IMR-90 (cell line): ENCODE data around the gene KCNG4. TPM values are rescaled to one million over a fixed set of nuclear protein-coding genes. Genes with fewer than 3 reads are reported as not detected.

Experiments
- ATAC-seq: fragments of 200-7000 bp; cut with Tn5 transposase; 2 replicates; pipeline ENCODE4 v1.9.1; 2020; ENCODE audit warnings: low read depth, mild to moderate bottlenecking, moderate library complexity
- BruUV-seq: library from RNA; stranded (reverse); fragments of 400-500 nt; replicated peaks from 2 replicates; lab custom pipeline; 2021; lab: Mats Ljungman, UMichigan
- CTCF ChIA-PET: fragments of 300-600 bp; formaldehyde crosslinking; extraction: SDS; loops from one replicate; lab custom pipeline; 2021; ENCODE audit warnings: antibody characterized with exemption; lab: Yijun Ruan, JAX
- POLR2A ChIA-PET: fragments of 300-600 bp; sonication (Branson Sonifier 250); formaldehyde crosslinking; loops from one replicate; lab custom pipeline; 2022; ENCODE audit warnings: antibody characterized with exemption; ENCODE audit not compliant: unreplicated experiment; lab: Charles Lee
- DNase-seq: peaks from one replicate; pipeline ENCODE4 v3.0.0; 2013
- H2AFZ ChIP-seq: replicated peaks from 2 replicates; pipeline ENCODE3; 2013; ENCODE audit warnings: low read length, mild to moderate bottlenecking; ENCODE audit not compliant: poor library complexity
- H2AK5ac ChIP-seq: 2 replicates; pipeline ENCODE4 v1.6.1; 2013; ENCODE audit warnings: low read depth, low read length, inconsistent platforms
- H2AK9ac ChIP-seq: replicated peaks from 2 replicates; pipeline ENCODE3; 2013; ENCODE audit warnings: mild to moderate bottlenecking, low read depth, low read length, moderate library complexity; ENCODE audit not compliant: poor library complexity
- H2BK120ac ChIP-seq: 2 replicates; pipeline ENCODE4 v1.6.1; 2013; ENCODE audit warnings: low read depth, low read length, inconsistent platforms
- H2BK15ac ChIP-seq: 3 replicates; pipeline ENCODE4 v1.6.1; 2013; ENCODE audit warnings: low read depth, low read length, inconsistent platforms
- H2BK20ac ChIP-seq: 2 replicates; pipeline ENCODE4 v1.6.1; 2013; ENCODE audit warnings: low read depth, mild to moderate bottlenecking, inconsistent platforms, low read length, moderate library complexity
- H2BK5ac ChIP-seq: 2 replicates; pipeline ENCODE4 v1.6.1; 2013; ENCODE audit warnings: mild to moderate bottlenecking, low read depth, low read length, inconsistent platforms; ENCODE audit not compliant: poor library complexity, severe bottlenecking
- H3K14ac ChIP-seq: replicated peaks from 2 replicates; pipeline ENCODE4 v1.6.1; 2013; ENCODE audit warnings: low read depth, low read length, inconsistent platforms
- H3K18ac ChIP-seq: 2 replicates; pipeline ENCODE4 v1.6.1; 2013; ENCODE audit warnings: low read depth, low read length, control low read depth
- H3K23ac ChIP-seq: 2 replicates; pipeline ENCODE4 v1.6.1; 2013; ENCODE audit warnings: low read depth, low read length, inconsistent platforms
- H3K27ac ChIP-seq: 2 replicates; pipeline ENCODE4 v1.5.1; 2013; ENCODE audit warnings: mild to moderate bottlenecking, control low read depth, low read length; ENCODE audit not compliant: insufficient read depth
- H3K27me3 ChIP-seq: 2 replicates; pipeline ENCODE4 v1.6.1; 2013; ENCODE audit warnings: low read length; ENCODE audit not compliant: control insufficient read depth, insufficient read depth
- H3K36me3 ChIP-seq: 2 replicates; pipeline ENCODE4 v1.6.1; 2013; ENCODE audit warnings: low read length, mixed read lengths; ENCODE audit not compliant: control insufficient read depth, insufficient read depth
- H3K4ac ChIP-seq: 2 replicates; pipeline ENCODE4 v1.6.1; 2013; ENCODE audit warnings: low read depth, low read length, inconsistent platforms
- H3K4me1 ChIP-seq: 2 replicates; pipeline ENCODE4 v1.6.1; 2013; ENCODE audit warnings: low read length, mixed read lengths; ENCODE audit not compliant: control insufficient read depth, insufficient read depth
- H3K4me2 ChIP-seq: 2 replicates; pipeline ENCODE4 v1.6.1; 2013; ENCODE audit warnings: low read depth, mild to moderate bottlenecking, control low read depth, low read length, moderate library complexity
- H3K4me3 ChIP-seq: 2 replicates; pipeline ENCODE4 v1.5.1; 2013; ENCODE audit warnings: low read depth, mild to moderate bottlenecking, control low read depth, low read length, moderate library complexity; ENCODE audit not compliant: insufficient read depth
- H3K56ac ChIP-seq: 2 replicates; pipeline ENCODE4 v1.6.1; 2013; ENCODE audit warnings: low read length, inconsistent platforms; ENCODE audit not compliant: insufficient read depth; ENCODE audit errors: extremely low read depth
- H3K79me1 ChIP-seq, 2 experiments: 2 replicates each; pipeline ENCODE4 v1.6.1; 2013; ENCODE audit warnings: low read length in 2 of 2, inconsistent platforms in 1 of 2, low read depth in 1 of 2
- H3K9ac ChIP-seq: 2 replicates; pipeline ENCODE4 v1.6.1; 2013; ENCODE audit warnings: low read depth, low read length, control low read depth
- H3K9me1 ChIP-seq: 2 replicates; pipeline ENCODE4 v1.6.1; 2013; ENCODE audit warnings: low read length, inconsistent platforms; ENCODE audit not compliant: insufficient read depth
- H3K9me3 ChIP-seq: 2 replicates; pipeline ENCODE4 v1.6.1; 2013; ENCODE audit warnings: low read length; ENCODE audit not compliant: control insufficient read depth, insufficient read depth
- H4K20me1 ChIP-seq: 2 replicates; pipeline ENCODE4 v1.6.1; 2013; ENCODE audit warnings: low read length, inconsistent platforms; ENCODE audit not compliant: insufficient read depth
- H4K5ac ChIP-seq: 2 replicates; pipeline ENCODE4 v1.6.1; 2013; ENCODE audit warnings: mild to moderate bottlenecking, low read depth, low read length, control low read depth
- H4K8ac ChIP-seq, 2 experiments: 2 replicates each; pipeline ENCODE4 v1.6.1; 2013; ENCODE audit warnings: low read depth in 2 of 2, low read length in 2 of 2, control low read depth in 1 of 2, inconsistent platforms in 1 of 2
- H4K91ac ChIP-seq: 2 replicates; pipeline ENCODE4 v1.6.1; 2013; ENCODE audit warnings: low read depth, low read length, inconsistent platforms; ENCODE audit not compliant: insufficient read depth
- BHLHE40 ChIP-seq: fragments of 150-350 bp; IDR thresholded peaks from 2 replicates; pipeline ENCODE4 v1.6.1; 2016; ENCODE audit warnings: mild to moderate bottlenecking, low read depth, low read length
- CEBPB ChIP-seq: IDR thresholded peaks from 2 replicates; pipeline ENCODE4 v1.6.1; 2012; ENCODE audit warnings: low read depth, low read length, improper control_type of control experiment
- CHD1 ChIP-seq: IDR thresholded peaks from 2 replicates; pipeline ENCODE4 v1.6.1; 2012; ENCODE audit warnings: low read depth, low read length, improper control_type of control experiment
- CTCF ChIP-seq: conservative IDR thresholded peaks from 2 replicates; pipeline ENCODE4 v1.5.1; 2012; ENCODE audit warnings: mild to moderate bottlenecking, low read depth, low read length, improper control_type of control experiment
- FOS ChIP-seq: fragments of 150-350 bp; IDR thresholded peaks from 2 replicates; pipeline ENCODE4 v1.6.1; 2016; ENCODE audit warnings: low read depth, low read length
- MAFK ChIP-seq: IDR thresholded peaks from 2 replicates; pipeline ENCODE4 v1.6.1; 2012; ENCODE audit warnings: low read depth, low read length, improper control_type of control experiment
- MAZ ChIP-seq: IDR thresholded peaks from 2 replicates; pipeline ENCODE4 v1.6.1; 2012; ENCODE audit warnings: low read depth, mild to moderate bottlenecking, low read length, improper control_type of control experiment, moderate library complexity, borderline replicate concordance
- MXI1 ChIP-seq: IDR thresholded peaks from 2 replicates; pipeline ENCODE4 v1.6.1; 2012; ENCODE audit warnings: low read depth, mild to moderate bottlenecking, low read length, moderate library complexity, borderline replicate concordance
- NFE2L2 ChIP-seq: fragments of 150-350 bp; IDR thresholded peaks from 2 replicates; pipeline ENCODE4 v1.6.1; 2016; ENCODE audit warnings: low read depth, mild to moderate bottlenecking, low read length
- POLR2A ChIP-seq: IDR thresholded peaks from 2 replicates; pipeline ENCODE4 v1.6.1; 2012; ENCODE audit warnings: mild to moderate bottlenecking, low read depth, low read length
- RAD21 ChIP-seq: IDR thresholded peaks from 2 replicates; pipeline ENCODE4 v1.6.1; 2012; ENCODE audit warnings: low read length, improper control_type of control experiment
- RCOR1 ChIP-seq: IDR thresholded peaks from 2 replicates; pipeline ENCODE4 v1.6.1; 2012; ENCODE audit warnings: mild to moderate bottlenecking, low read length, improper control_type of control experiment; ENCODE audit not compliant: insufficient replicate concordance
- RFX5 ChIP-seq: IDR thresholded peaks from 2 replicates; pipeline ENCODE4 v1.8.0; 2012; ENCODE audit warnings: low read depth, mild to moderate bottlenecking, low read length, moderate library complexity
- SMC3 ChIP-seq: fragments of 150-350 bp; IDR thresholded peaks from 2 replicates; pipeline ENCODE4 v1.6.1; 2016; ENCODE audit warnings: low read depth, mild to moderate bottlenecking, antibody characterized with exemption, low read length, moderate library complexity
- WGBS, 2 experiments: methylation state at CpG; one replicate each; pipeline versions ENCODE4 v1.1.5 to v1.1.7; 2013; ENCODE audit warnings: missing lambda C conversion rate in 2 of 2; ENCODE audit not compliant: insufficient read length in 1 of 2; ENCODE audit errors: extremely low coverage in 2 of 2; 5-methylcytosine and 5-hydroxymethylcytosine counted together
- dilution Hi-C: fragments of 300-500 bp; cut with HindIII; formaldehyde crosslinking; loops from one replicate; pipeline ENCODE4 v1.14.3; 2018; ENCODE audit warnings: low sequenced_read_pairs; ENCODE audit not compliant: unreplicated experiment
- in situ Hi-C: fragments of 300-500 bp; cut with MboI; formaldehyde crosslinking; loops from 3 replicates; pipeline ENCODE4 v1.14.3; 2019; ENCODE audit warnings: low sequenced_read_pairs, inconsistent platforms, mixed read lengths
- intact Hi-C: fragments of 100-400 bp; cut with micrococcal nuclease; formaldehyde crosslinking; loops from 2 replicates; pipeline ENCODE4 v1.10.0; 2022
- polyA plus RNA-seq, 3 experiments: library from polyadenylated mRNA; depleted of rRNA; stranded (reverse); fragments of >200 nt; gene quantifications; 2 replicates each; pipeline ENCODE4 v1.2.3, GENCODE V29; 2012; ENCODE audit warnings: low replicate concordance in 1 of 3
- total RNA-seq: library from RNA; depleted of rRNA; stranded (reverse); fragments of >200 nt; gene quantifications from 2 replicates; pipeline ENCODE4 v1.2.3, GENCODE V29; 2012
- TF ChIP-seq, protein P1 (sequence below): fragments of 150-350 bp; IDR thresholded peaks from 2 replicates; pipeline ENCODE4 v1.6.1; 2016; ENCODE audit warnings: low read depth, mild to moderate bottlenecking, low read length, moderate library complexity, borderline replicate concordance
- TF ChIP-seq, protein P2 (sequence below): fragments of 150-350 bp; IDR thresholded peaks from 2 replicates; pipeline ENCODE4 v1.6.1; 2017; ENCODE audit warnings: mild to moderate bottlenecking, antibody characterized with exemption, low read length, low read depth

The KCNG4 gene
- total and polyA plus RNA-seq, 2 of the 4 experiments (the other 2 are of a cell fraction): not detected

DNA sequence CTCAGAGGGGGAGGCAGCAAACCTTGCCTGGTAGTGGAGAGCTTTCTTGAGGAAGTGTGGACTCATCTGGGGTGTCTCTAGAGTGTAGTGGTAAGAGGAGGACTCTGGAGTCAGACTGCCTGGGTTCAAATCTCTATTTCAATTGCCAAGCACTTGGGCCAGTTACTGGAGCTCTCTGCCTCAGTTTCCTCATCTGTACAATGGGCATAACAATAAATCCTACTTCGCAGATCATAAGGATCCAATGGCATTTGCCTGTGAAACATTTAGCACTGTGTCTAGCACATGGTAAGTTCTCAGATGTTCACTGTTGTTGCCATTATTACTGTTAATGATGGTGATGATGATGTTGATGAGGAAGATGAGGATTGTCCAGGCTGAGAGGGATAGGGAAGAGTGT is 31.2 kb upstream of the KCNG4 start:
- Histone ChIP-seq H2BK5ac (no peak overlapping the region), H2BK20ac (no peak overlapping the region), H4K91ac (no peak overlapping the region), H3K36me3 (no peaks in the 10 kb centered on the region), H3K9me3 (no peaks in the 10 kb centered on the region; the same call in 1 of the 2 replicates), H3K18ac (no peak overlapping the region), H3K23ac (no peak overlapping the region), H4K20me1 (no peaks in the 10 kb centered on the region), H4K8ac (no peak overlapping the region), H3K9me1 (no peaks in the 10 kb centered on the region), H3K27ac (no peak overlapping the region), H2AFZ (no peak overlapping the region), H3K14ac (no peak overlapping the region), H2AK9ac (no peak overlapping the region), H3K56ac (no peak overlapping the region), H3K4me2 (no peak overlapping the region), H3K9ac (no peak overlapping the region), H3K4me3 (no peak overlapping the region), H3K4me1 (no peaks in the 10 kb centered on the region), H2BK120ac (no peak overlapping the region), H3K27me3 (peaks cover 56% of the 10 kb centered on the region), H3K4ac (no peak overlapping the region), H4K5ac (no peak overlapping the region), H2AK5ac (no peak overlapping the region), H2BK15ac (no peak overlapping the region), H3K79me1 (no peaks in the 10 kb centered on the region)
- WGBS, 2 experiments: 83% methylated on average over 1 of the region's 1 CpG; no CpG with 5 or more reads in 1 of the 2 experiments
- intact Hi-C loops: no loop called here
- ATAC-seq (no peak), DNase-seq (no peak)
- POLR2A ChIA-PET: no interaction called here
- dilution Hi-C loops: no loop called here
- CTCF ChIA-PET: no interaction called here
- in situ Hi-C loops: no loop called here
- TF ChIP-seq CTCF (no peak), RFX5 (no peak), POLR2A (no peak), MAFK (no peak), CEBPB (no peak), SMC3 (no peak), RAD21 (no peak), FOS (no peak), MAZ (no peak), NFE2L2 (no peak), MXI1 (no peak), RCOR1 (no peak), BHLHE40 (no peak), CHD1 (no peak)
- TF ChIP-seq, protein P1, sequence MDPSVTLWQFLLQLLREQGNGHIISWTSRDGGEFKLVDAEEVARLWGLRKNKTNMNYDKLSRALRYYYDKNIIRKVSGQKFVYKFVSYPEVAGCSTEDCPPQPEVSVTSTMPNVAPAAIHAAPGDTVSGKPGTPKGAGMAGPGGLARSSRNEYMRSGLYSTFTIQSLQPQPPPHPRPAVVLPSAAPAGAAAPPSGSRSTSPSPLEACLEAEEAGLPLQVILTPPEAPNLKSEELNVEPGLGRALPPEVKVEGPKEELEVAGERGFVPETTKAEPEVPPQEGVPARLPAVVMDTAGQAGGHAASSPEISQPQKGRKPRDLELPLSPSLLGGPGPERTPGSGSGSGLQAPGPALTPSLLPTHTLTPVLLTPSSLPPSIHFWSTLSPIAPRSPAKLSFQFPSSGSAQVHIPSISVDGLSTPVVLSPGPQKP: no peak
- TF ChIP-seq, protein P2, sequence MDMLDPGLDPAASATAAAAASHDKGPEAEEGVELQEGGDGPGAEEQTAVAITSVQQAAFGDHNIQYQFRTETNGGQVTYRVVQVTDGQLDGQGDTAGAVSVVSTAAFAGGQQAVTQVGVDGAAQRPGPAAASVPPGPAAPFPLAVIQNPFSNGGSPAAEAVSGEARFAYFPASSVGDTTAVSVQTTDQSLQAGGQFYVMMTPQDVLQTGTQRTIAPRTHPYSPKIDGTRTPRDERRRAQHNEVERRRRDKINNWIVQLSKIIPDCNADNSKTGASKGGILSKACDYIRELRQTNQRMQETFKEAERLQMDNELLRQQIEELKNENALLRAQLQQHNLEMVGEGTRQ: no peak
- no TSS peak for BruUV-seq
